Tibial nerve (tissue), 4 donors: ENCODE measurements around the gene CEP97.
"Not testable (repeated sequence)": the region's sequence is repeated elsewhere in the genome, so short reads cannot be mapped to it uniquely, and the experiment has no call there.

Experiments
- EP300 ChIP-seq, 2 donors: sonication (generic); formaldehyde crosslinking; IDR thresholded peaks; one replicate each; pipeline ENCODE4 v1.6.1; 2017; ENCODE audit warnings: antibody characterized with exemption in 2 of 2, mild to moderate bottlenecking in 1 of 2
- POLR2A ChIP-seq, 2 donors: fragments of 450-650 bp; IDR thresholded peaks; one replicate each; pipeline ENCODE4 v1.6.1; 2017; ENCODE audit warnings: antibody characterized with exemption in 2 of 2, mild to moderate bottlenecking in 2 of 2, moderate library complexity in 2 of 2
- TF ChIP-seq, protein P1 (sequence below), 5 experiments: fragments of 200-600 bp in 3 of 5; fragments of 450-650 bp in 2 of 5; sonication (generic) in 3 of 5; IDR thresholded peaks; one replicate each; pipeline ENCODE4 v1.5.1; 2016 to 2019; ENCODE audit warnings: antibody characterized with exemption in 5 of 5, mild to moderate bottlenecking in 3 of 5, moderate library complexity in 2 of 5

DNA sequence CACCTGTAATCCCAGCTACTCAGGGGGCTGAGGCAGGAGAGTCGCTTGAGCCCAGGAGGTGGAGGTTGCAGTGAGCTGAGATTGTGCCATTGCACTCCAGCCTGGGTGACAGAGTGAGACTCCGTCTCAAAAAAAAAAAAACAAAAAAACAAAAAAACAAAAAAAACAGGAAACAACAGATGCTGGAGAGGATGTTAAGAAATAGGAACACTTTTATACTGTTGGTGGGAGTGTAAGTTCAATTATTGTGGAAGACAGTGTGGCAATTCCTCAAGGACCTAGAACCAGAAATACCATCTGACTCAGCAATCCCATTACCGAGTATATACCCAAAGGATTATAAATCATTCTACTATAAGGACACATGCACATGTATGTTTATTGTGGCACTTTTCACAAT, 17.5 kb downstream of the CEP97 start:
- TF ChIP-seq, protein P1, sequence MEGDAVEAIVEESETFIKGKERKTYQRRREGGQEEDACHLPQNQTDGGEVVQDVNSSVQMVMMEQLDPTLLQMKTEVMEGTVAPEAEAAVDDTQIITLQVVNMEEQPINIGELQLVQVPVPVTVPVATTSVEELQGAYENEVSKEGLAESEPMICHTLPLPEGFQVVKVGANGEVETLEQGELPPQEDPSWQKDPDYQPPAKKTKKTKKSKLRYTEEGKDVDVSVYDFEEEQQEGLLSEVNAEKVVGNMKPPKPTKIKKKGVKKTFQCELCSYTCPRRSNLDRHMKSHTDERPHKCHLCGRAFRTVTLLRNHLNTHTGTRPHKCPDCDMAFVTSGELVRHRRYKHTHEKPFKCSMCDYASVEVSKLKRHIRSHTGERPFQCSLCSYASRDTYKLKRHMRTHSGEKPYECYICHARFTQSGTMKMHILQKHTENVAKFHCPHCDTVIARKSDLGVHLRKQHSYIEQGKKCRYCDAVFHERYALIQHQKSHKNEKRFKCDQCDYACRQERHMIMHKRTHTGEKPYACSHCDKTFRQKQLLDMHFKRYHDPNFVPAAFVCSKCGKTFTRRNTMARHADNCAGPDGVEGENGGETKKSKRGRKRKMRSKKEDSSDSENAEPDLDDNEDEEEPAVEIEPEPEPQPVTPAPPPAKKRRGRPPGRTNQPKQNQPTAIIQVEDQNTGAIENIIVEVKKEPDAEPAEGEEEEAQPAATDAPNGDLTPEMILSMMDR (IDR thresholded peaks at IDR 0.05) = not testable (repeated sequence)
- not testable (repeated sequence) for TF ChIP-seq POLR2A, EP300 (IDR thresholded peaks at IDR 0.05)
